Dedifferentiated amniotic fluid mesenchymal stem cell (primary cell): Measurements from ENCODE around the gene SHBG.

Source experiments
- DNase-seq: peaks from one replicate; pipeline ENCODE4 v3.0.0-alpha.2; 2016; ENCODE audit errors: extremely low spot score

SHBG gene

GRCh38 chr17:7647018-7647417, 17.1 kb downstream of the SHBG start:
- no peak for DNase-seq

GRCh38 chr17:7650509-7651096, 20.7 kb downstream of the SHBG start, which contains the start of gene ATP1B2:
Gene ATP1B2, plus strand, starts transcription at chr17:7650926. Its CDS starts 593 bp downstream, at chr17:7651519.
- DNase-seq, result no peak

- DNase-seq, result no peak
Observed at GRCh38 chr17:7651097-7651664, 21.2 kb downstream of the SHBG start.

DNA sequence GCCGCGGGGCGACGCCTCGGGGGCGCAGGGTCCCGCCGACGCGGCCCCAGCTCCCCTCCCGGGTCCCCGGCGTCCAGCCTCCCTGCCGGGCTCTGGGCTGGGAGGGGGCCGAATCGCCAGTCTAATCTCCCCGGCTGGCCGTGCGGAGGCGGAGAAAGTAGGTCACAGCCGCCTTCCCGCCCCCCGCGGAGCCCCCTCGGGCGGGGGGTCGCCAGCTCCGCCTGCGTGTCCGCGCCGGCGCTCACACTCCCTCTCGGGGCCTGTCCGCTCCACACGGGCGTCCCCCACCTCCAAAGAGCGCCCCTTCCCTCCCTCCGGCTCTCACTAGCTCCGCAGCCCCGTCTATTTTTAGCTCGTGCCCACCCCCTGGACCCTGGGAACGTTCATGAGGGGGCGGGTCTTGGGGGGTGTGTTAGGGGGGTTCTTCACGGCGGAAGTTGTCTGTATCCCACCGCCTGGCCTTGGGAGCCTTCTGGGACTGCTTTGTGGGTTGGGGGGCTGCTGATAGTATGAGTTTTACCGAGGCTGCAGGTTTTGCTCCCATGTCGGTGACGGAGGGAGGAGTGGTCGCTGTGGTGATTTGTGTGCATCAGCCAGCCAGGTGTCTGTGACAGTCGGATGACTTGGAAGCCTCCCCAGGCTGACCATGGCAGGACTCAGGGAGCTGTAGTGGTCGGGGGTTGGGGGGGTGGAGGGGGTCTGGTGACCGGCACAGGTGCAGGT, 21.9 kb downstream of the SHBG start:
- no peak for DNase-seq

GRCh38 chr17:7652388-7653356, 22.7 kb downstream of the SHBG start:
- no peak for DNase-seq

- DNase-seq, result no peak
Observed at GRCh38 chr17:7654832-7655540, 25.1 kb downstream of the SHBG start.

GRCh38 chr17:7655541-7655840, 25.6 kb downstream of the SHBG start:
- no peak for DNase-seq

GRCh38 chr17:7656958-7657609, 27.1 kb downstream of the SHBG start:
- DNase-seq, result no peak

DNA sequence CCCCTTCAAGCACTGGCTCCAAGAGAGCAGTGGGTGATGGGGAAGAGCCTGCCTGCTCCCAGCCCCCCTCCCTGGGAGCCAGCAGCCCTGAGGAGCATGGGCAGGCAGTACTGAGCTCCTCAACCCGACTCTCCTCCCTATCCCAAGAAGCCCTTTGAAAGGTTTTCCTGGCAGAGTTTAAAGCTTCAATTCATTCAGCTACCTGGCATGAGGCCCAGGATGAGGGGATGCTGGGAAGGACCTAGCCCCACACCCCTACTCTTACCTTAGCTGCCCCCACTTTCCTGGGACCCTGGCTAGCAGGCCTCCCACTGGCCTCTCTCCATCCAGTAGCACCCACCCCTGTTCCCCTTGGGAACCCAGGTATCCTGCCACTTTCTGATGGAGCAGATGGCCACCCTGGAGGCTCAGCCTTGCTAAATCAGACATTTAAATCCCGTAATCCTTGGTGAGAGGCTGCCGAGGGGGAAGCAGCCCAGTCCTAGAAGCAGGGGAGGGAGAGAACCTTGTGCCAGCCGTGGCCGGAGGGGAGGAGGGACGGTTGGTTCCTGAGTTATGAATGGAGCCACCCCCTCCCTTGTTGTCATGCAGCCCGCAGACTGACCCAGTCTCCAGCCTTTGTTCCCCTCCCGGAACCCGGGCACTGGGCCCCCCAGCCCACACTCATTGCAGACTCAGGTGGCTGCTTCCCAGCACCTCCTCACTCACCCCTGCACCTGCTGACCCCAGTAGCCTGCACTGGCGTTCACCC, 37.9 kb downstream of the SHBG start:
- DNase-seq, result no peak

DNA sequence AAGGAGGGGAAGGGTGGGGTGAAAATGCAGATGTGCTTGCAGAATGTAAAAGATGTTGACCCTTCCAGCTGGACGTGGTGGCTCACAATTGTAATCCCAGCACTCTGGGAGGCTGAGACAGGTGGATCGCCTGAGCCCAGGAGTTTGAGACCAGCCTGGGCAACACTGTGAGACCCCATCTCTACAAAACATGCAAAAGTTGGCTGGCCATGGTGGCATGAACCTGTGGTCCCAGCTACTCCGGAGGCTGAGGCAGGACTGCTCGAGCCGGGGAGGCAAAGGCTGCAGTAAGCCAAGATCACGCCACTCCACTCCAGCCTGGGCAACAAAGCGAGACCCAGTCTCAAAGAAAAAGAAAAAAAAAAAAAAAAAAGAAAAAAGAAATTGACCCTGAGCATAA, 38.5 kb downstream of the SHBG start:
- DNase-seq, result no peak

- no peak for DNase-seq
Observed at GRCh38 chr17:7673239-7673638, 43.3 kb downstream of the SHBG start.

DNA sequence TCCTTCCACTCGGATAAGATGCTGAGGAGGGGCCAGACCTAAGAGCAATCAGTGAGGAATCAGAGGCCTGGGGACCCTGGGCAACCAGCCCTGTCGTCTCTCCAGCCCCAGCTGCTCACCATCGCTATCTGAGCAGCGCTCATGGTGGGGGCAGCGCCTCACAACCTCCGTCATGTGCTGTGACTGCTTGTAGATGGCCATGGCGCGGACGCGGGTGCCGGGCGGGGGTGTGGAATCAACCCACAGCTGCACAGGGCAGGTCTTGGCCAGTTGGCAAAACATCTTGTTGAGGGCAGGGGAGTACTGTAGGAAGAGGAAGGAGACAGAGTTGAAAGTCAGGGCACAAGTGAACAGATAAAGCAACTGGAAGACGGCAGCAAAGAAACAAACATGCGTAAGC, 45.0 kb downstream of the SHBG start:
- DNase-seq, result no peak

DNA sequence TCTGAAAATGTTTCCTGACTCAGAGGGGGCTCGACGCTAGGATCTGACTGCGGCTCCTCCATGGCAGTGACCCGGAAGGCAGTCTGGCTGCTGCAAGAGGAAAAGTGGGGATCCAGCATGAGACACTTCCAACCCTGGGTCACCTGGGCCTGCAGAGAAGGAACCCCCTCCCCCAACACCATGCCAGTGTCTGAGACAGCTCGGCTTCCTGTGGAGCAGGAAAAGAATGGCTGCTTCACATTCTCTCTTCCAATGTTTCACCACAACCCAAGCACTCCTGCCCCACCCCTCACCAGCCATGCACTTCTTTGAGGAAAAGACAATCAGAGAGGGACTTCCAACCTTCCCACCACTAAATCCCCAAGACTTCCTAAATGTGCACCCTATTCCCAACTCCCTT, 46.6 kb downstream of the SHBG start:
- no peak for DNase-seq

DNA sequence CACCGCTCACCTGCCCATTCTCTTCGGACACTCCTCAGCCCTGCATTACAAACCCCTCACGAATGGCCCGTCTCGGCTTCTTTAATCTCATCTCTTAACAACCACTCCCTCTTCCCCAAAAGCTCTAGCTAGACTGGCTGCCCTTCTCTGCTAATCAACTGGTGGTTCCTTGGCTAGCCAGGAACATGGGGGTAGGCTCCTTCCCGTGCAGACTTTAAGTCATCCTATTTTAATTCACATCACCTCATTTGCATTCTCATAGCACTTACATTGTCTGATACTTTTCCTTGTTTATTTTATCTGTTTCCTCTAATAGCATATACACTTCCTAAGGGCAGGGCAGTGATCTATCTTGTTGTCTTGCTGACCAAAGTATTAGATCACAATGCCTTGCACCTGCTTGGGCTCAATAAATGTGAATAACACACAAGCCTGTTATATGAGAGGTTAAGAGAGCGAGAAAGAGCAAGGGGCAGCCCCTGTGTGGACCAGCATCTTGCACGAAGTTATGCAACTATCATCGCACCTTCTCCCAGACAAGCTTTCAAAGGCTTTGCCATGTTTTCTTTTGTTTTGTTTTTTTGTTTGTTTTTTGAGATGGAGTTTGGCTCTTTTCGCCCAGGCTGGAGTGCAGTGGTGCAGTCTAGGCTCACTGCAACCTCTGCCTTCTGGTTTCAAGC, 47.6 kb downstream of the SHBG start:
- no peak for DNase-seq
